LNCAP (cell line): ENCODE measurements around the gene MLIP.

ENCODE experiments used
- TF ChIP-seq, protein P1 (sequence below): fragments of 450-650 bp; IDR thresholded peaks from 2 replicates; pipeline ENCODE4 v1.5.1; 2017; ENCODE audit warnings: mild to moderate bottlenecking

The MLIP gene

DNA sequence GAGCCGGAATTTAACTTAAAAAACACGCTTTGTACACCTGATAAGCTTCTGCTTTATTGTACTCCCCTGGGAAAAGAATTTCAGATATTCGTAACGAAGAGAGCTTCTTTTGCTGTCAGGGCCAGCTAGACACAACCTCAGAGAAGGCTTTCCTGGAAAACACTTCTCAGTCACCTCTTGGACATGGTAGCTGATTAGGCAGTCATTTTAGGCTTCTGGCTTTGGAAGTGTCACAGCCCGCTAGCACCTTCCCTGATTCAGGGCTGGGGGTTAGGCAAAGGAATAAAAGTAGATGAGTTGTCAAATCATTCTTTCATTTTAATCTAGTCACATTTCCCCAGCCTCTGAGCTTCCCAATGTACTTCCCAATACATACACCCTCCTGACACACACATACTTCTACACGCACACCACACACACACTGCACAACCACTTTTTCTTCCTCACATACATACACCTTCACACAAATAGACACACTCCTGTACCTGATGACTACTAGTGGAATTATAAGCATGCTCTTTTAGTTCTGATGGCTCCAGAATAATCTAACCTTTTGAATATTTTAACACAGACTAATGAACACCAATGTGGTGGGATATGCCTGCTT lies 162.1 kb downstream of the MLIP start:
- TF ChIP-seq, protein P1, sequence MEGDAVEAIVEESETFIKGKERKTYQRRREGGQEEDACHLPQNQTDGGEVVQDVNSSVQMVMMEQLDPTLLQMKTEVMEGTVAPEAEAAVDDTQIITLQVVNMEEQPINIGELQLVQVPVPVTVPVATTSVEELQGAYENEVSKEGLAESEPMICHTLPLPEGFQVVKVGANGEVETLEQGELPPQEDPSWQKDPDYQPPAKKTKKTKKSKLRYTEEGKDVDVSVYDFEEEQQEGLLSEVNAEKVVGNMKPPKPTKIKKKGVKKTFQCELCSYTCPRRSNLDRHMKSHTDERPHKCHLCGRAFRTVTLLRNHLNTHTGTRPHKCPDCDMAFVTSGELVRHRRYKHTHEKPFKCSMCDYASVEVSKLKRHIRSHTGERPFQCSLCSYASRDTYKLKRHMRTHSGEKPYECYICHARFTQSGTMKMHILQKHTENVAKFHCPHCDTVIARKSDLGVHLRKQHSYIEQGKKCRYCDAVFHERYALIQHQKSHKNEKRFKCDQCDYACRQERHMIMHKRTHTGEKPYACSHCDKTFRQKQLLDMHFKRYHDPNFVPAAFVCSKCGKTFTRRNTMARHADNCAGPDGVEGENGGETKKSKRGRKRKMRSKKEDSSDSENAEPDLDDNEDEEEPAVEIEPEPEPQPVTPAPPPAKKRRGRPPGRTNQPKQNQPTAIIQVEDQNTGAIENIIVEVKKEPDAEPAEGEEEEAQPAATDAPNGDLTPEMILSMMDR: no peak

DNA sequence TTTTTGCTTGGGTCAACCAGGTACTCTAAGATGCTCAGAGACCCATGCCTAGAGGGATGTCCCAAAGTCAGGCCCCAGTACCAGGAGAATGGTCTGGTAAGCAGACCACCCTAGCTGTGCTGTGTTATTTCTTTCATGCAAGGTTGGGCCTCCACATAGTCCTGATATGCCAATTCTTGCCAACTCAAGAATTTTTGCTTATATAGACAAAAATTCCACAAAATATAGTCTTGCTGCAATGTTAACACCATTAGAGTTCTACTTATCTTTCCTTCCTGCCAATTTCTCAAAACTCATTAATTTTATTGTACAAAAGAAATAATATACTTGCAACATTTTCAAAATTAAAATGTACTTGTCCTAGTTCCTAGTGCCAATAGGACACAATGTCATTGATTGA lies 163.1 kb downstream of the MLIP start:
- TF ChIP-seq, protein P1: no peak

DNA sequence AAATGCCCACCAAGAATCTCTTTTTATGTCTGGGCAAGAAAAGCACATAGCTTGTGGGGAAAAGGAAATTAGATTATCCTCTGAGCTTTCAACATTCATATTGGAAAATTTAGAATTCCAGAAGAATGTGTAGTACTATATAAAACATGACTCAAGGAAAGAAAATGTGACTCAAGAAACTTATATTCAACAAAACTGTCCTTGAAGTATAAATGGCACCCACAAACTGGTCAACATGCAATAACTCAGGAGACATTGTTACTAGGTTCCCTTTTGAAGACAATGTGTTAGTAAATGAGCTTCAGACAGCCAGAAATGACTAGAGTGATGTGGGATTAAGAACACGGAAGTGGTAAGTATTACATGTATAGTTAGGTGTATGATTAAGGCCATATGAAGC lies 170.9 kb downstream of the MLIP start:
- TF ChIP-seq, protein P1: no peak

DNA sequence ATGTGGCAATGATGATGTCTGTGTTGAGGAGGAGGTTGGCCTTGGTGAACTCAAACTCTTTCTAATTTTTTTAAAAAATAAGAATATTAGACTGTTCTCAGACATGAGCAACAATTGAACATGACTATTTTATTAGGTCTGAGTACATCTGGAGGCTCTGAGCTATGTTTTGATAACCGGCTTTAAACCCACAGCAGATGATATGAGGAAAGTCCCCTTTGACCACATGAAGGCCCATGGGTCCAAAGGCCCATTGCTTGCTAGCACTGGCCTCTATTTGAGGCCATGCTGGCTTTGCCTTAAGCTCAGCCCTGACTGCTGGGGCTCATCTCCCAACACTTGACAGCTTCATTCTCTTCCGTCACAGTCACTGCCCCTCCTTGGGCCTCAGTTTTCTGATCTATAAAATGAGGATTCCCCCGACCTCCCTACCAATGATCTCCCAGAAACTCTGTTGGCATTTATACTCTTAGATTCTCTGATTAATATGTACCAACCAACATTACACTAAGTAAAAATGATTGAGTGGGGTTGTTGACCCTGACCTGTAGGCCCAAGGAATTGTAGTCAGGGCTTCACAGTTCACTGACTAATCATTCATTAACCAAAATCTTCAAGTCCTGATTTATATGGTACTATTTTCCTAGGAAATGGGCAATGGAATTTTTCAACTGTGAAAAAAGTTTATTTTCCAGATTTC lies 173.1 kb downstream of the MLIP start:
- TF ChIP-seq, protein P1: no peak

DNA sequence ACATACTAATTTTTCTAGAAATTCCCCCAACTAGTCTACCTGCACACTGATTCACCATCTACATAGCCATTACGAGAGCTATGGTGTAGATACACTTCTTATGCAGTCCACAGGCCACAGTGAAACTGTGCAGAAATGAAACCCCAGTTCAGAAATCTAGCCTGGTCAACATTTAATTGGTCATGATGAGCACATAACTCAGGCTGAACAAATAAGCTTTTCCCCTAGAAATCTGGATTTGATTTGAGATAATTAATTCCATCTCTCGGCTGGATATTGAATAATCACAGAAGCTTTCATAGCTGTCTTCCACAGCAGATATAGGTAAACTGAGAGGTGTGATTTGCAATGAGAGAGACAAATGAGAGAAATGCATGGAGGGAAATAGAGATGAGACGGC lies 174.4 kb downstream of the MLIP start:
- TF ChIP-seq, protein P1: no peak

DNA sequence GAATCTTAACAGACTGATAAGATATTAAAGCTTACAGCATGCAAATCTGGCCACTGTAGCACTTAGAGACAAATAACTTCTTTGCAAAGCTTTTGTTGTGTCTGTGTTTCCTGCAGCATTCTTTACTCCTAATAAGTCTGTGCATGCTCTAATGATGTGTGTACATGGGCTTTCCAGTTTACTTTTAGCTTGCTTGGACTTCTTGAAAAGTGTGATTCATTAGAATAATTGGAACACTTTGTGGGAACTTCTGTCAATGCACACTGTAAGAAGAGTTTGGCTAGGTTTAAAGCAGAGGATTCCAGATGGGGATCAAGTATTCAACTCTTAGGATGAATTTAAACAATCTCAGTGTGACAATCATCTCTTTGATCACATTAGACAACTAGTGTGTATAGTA lies 174.9 kb downstream of the MLIP start:
- TF ChIP-seq, protein P1: no peak

DNA sequence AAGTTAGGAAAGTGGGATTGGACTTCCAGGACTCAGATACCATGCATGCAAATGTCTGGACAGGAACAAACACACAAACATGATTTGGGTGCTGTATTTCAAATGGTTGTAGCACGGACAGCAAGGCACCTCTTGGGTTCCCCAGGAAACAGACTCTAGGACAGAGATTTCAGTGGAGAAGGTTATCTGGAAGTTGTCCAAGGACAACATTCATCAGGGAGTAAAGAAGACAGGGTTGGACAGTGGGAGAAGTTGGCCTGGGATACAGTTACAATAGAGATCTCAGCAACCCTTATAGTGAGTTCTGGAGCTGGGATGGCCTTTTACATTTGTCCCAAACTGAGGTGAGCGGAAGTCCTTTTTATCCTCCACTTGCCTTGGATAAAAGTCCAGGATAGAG lies 177.2 kb downstream of the MLIP start:
- TF ChIP-seq, protein P1: no peak
